ENCODE measurements around the gene DDAH1.
A peak's percentile ranks its signal among the peaks of the same experiment; 100 is the strongest.

DDAH1 gene

DNA sequence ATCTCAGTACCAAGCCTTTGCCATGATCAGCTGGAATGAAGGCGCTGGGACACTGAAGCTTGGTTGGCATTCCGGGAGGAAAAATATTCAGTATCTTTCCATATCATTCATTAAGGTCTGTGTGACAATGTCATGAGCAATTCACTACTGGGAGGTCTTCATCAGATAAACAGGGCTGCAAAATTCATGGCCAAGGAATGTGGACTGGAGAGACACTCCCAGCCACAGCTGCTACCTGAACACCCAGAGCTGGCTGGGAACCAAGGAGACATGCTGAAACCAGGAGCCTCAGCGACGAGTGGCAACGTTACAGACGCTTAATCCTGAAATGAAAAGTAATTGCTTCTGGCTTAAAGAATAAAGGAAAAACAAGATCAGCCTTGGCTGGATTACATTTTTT, 30.6 kb upstream of the DDAH1 start:
- no peaks in the 10 kb centered on the region for H3K9me3 ChIP-seq (ENCODE audit: insufficient read depth, low read length, severe bottlenecking)
- TF ChIP-seq, protein P1, sequence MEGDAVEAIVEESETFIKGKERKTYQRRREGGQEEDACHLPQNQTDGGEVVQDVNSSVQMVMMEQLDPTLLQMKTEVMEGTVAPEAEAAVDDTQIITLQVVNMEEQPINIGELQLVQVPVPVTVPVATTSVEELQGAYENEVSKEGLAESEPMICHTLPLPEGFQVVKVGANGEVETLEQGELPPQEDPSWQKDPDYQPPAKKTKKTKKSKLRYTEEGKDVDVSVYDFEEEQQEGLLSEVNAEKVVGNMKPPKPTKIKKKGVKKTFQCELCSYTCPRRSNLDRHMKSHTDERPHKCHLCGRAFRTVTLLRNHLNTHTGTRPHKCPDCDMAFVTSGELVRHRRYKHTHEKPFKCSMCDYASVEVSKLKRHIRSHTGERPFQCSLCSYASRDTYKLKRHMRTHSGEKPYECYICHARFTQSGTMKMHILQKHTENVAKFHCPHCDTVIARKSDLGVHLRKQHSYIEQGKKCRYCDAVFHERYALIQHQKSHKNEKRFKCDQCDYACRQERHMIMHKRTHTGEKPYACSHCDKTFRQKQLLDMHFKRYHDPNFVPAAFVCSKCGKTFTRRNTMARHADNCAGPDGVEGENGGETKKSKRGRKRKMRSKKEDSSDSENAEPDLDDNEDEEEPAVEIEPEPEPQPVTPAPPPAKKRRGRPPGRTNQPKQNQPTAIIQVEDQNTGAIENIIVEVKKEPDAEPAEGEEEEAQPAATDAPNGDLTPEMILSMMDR (IDR thresholded peaks at IDR 0.05; ENCODE audit: borderline replicate concordance, extremely low read depth, low read length, poor library complexity, severe bottlenecking), result no peak
- no peak for TF ChIP-seq EZH2 (IDR thresholded peaks at IDR 0.05; ENCODE audit: borderline replicate concordance, low read depth, low read length, severe bottlenecking)
- ATAC-seq (ENCODE audit: insufficient read depth, low read depth) (no peak), DNase-seq (no peak)
- no peaks in the 10 kb centered on the region for H3K79me2 ChIP-seq (ENCODE audit: insufficient read depth, low read length)
- no peak overlapping the region for H3K9ac ChIP-seq (ENCODE audit: low read depth, low read length)
- no peak overlapping the region for H3K27ac ChIP-seq (ENCODE audit: low read length)
- H2AFZ ChIP-seq (ENCODE audit: low read depth, low read length), result no peak overlapping the region
- no peaks in the 10 kb centered on the region for H3K27me3 ChIP-seq (ENCODE audit: insufficient read depth, low read length, poor library complexity)
- no peaks in the 10 kb centered on the region for H4K20me1 ChIP-seq (ENCODE audit: insufficient read depth, low read length)
- no peaks in the 10 kb centered on the region for H3K4me1 ChIP-seq (ENCODE audit: insufficient read depth, low read length)
- H3K4me3 ChIP-seq (ENCODE audit: low read depth in 1 of 2, low read length in 2 of 2), result no peak overlapping the region
- no peak overlapping the region for H3K4me2 ChIP-seq (ENCODE audit: insufficient read depth, low read length)
- H3K36me3 ChIP-seq (ENCODE audit: insufficient read depth, low read length), result no peaks in the 10 kb centered on the region

DNA sequence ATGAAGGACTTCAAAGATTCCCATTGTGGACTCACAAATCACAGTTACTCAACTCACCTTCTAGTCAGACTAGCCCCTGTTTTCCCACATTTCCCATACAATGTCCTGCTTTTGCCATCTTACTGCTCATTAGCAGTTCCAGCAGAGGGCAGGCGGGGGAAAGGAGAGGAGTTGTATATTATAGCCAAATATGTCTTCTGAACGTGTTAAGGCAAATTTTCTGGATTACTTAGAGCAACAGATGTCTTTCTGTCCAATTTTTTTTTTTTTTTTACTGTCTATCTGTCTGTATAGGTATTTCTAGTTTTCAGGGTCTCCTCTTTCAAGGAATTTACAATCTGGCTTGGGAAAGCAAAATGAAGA, 29.9 kb upstream of the DDAH1 start:
- DNase-seq (no peak), ATAC-seq (ENCODE audit: insufficient read depth, low read depth) (no peak)
- no peak overlapping the region for H3K27ac ChIP-seq (ENCODE audit: low read length)
- no peak overlapping the region for H3K9ac ChIP-seq (ENCODE audit: low read depth, low read length)
- H3K9me3 ChIP-seq (ENCODE audit: insufficient read depth, low read length, severe bottlenecking), result no peaks in the 10 kb centered on the region
- H2AFZ ChIP-seq (ENCODE audit: low read depth, low read length), result no peak overlapping the region
- no peaks in the 10 kb centered on the region for H3K4me1 ChIP-seq (ENCODE audit: insufficient read depth, low read length)
- no peak overlapping the region for H3K4me3 ChIP-seq (ENCODE audit: low read depth in 1 of 2, low read length in 2 of 2)
- no peaks in the 10 kb centered on the region for H3K27me3 ChIP-seq (ENCODE audit: insufficient read depth, low read length, poor library complexity)
- no peaks in the 10 kb centered on the region for H4K20me1 ChIP-seq (ENCODE audit: insufficient read depth, low read length)
- H3K79me2 ChIP-seq (ENCODE audit: insufficient read depth, low read length), result no peaks in the 10 kb centered on the region
- H3K4me2 ChIP-seq (ENCODE audit: insufficient read depth, low read length), result no peak overlapping the region
- TF ChIP-seq, protein P1 (IDR thresholded peaks at IDR 0.05; ENCODE audit: borderline replicate concordance, extremely low read depth, low read length, poor library complexity, severe bottlenecking), result peak; percentile 14
- no peak for TF ChIP-seq EZH2 (IDR thresholded peaks at IDR 0.05; ENCODE audit: borderline replicate concordance, low read depth, low read length, severe bottlenecking)
- no peaks in the 10 kb centered on the region for H3K36me3 ChIP-seq (ENCODE audit: insufficient read depth, low read length)

DNA sequence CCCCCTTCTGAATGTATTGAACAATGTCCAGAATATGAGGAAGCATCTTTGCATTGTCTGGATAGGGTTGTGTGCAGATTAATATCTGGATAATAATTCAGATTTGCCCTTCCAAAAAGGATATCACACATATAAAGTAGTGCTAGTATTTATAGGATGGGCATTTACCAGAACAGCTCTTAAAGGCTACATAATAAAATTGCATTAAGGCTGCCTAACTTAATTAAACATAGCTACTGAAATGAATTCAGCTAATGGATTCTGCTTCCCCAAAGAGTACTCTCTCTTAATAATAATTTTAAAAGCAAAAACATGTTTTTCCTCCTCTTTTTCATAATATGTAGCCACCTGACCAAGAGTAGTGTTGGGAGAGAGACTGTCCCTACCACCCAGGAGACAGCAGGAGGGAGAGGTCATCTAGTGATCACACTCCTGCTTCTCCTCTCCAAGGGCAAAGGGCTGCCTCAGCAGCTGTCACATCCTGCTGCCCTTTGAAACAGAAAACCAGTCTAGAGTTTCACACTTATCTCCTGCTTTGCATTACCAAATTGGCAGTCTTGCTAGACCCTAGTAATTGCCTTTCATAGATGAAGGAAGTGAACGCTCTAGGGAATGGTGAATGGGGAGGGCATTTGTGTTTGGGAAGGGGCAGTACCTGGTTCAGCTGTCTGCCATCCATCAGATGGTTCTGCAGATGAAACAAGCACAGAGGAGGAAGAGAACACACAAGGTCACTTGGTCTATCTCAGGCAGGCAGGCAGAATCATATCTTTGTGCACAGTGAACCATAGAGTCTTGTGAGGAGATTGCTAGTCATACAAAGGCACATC, 29.3 kb upstream of the DDAH1 start:
- H3K36me3 ChIP-seq (ENCODE audit: insufficient read depth, low read length), result no peaks in the 10 kb centered on the region
- DNase-seq, result no peak
- no peak for TF ChIP-seq EZH2 (IDR thresholded peaks at IDR 0.05; ENCODE audit: borderline replicate concordance, low read depth, low read length, severe bottlenecking)
- TF ChIP-seq, protein P1 (IDR thresholded peaks at IDR 0.05; ENCODE audit: borderline replicate concordance, extremely low read depth, low read length, poor library complexity, severe bottlenecking), result no peak
- no peaks in the 10 kb centered on the region for H3K27me3 ChIP-seq (ENCODE audit: insufficient read depth, low read length, poor library complexity)
- H3K9me3 ChIP-seq (ENCODE audit: insufficient read depth, low read length, severe bottlenecking), result no peaks in the 10 kb centered on the region
- ATAC-seq (ENCODE audit: insufficient read depth, low read depth), result no peak
- no peak overlapping the region for H3K4me3 ChIP-seq (ENCODE audit: low read depth in 1 of 2, low read length in 2 of 2)
- no peaks in the 10 kb centered on the region for H3K79me2 ChIP-seq (ENCODE audit: insufficient read depth, low read length)
- H3K4me1 ChIP-seq (ENCODE audit: insufficient read depth, low read length), result no peaks in the 10 kb centered on the region
- H2AFZ ChIP-seq (ENCODE audit: low read depth, low read length), result no peak overlapping the region
- no peak overlapping the region for H3K9ac ChIP-seq (ENCODE audit: low read depth, low read length)
- H3K27ac ChIP-seq (ENCODE audit: low read length), result no peak overlapping the region
- H4K20me1 ChIP-seq (ENCODE audit: insufficient read depth, low read length), result no peaks in the 10 kb centered on the region
- no peak overlapping the region for H3K4me2 ChIP-seq (ENCODE audit: insufficient read depth, low read length)
